T-helper 17 cell (primary cell): Measurements from ENCODE around the gene OVCH1. TPM values are rescaled to one million over a fixed set of nuclear protein-coding genes. Genes with fewer than 3 reads are reported as not detected.

Experiments used
- ATAC-seq: fragments of 150-1000 bp; cut with Tn5 transposase; 2 replicates; pipeline ENCODE4 v1.10.0; 2021; ENCODE audit warnings: mild to moderate bottlenecking, moderate library complexity
- DNase-seq, 3 donors: peaks; one replicate each; pipeline versions ENCODE4 v3.0.0 to v3.0.0-alpha.2; 2020 to 2021
- H3K9me3 ChIP-seq: one replicate; pipeline ENCODE4 v1.7.0; 2013; ENCODE audit warnings: low read length, mild to moderate bottlenecking; ENCODE audit not compliant: control insufficient read depth, poor library complexity, severe bottlenecking
- H3K27ac Mint-ChIP-seq: one replicate; pipeline ENCODE4 v1.8.0; 2022; ENCODE audit warnings: mild to moderate bottlenecking, moderate library complexity, mixed read lengths
- H3K27me3 Mint-ChIP-seq: one replicate; pipeline ENCODE4 v1.8.0; 2022; ENCODE audit warnings: mixed read lengths
- H3K36me3 Mint-ChIP-seq: one replicate; pipeline ENCODE4 v1.8.0; 2022; ENCODE audit warnings: low read depth, mixed read lengths
- H3K4me1 Mint-ChIP-seq: one replicate; pipeline ENCODE4 v1.8.0; 2022; ENCODE audit warnings: mild to moderate bottlenecking, mixed read lengths
- H3K4me3 Mint-ChIP-seq: one replicate; pipeline ENCODE4 v1.8.0; 2022; ENCODE audit warnings: mild to moderate bottlenecking, moderate library complexity, mixed read lengths
- total RNA-seq, 4 donors: library from RNA in 2 of 4; stranded (reverse) in 2 of 4; gene quantifications; one replicate each; pipeline ENCODE4 v1.2.3 and lab custom pipeline; 2022 to 2026

OVCH1 gene
- total RNA-seq, 2 donors from 2014 or later: not detected

DNA sequence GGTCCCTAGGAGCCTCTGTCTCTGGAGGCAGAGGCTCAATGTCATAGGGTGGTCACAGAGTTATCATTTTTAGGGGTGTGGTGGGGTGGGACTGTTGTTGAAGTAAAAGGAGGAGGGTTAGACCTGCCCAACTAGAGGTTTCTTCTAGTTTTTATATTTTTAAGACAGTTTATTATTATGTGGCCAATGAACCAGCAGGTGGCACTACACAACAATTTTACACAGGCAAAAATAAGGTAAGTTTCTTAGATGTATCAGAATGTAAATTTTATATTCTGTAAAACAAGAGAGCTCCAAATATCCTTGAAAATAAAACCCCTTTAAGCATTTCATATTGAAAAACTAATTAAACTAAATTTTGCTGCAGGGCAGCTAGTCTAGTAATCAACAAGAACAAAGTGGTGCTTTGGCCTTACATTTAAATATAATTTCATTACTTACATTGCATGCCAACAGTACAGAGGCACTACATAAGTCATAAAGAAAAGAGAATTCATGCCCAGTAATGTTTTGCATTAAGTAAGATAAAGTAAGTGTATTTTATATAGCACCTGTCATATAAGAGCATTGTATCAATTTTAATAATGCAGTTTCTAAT lies 22.2 kb upstream of the OVCH1 start:
- Mint-ChIP-seq H3K27ac (no peak overlapping the region), H3K36me3 (peaks cover 2% of the 10 kb centered on the region), H3K4me3 (no peak overlapping the region), H3K27me3 (peaks cover 11% of the 10 kb centered on the region), H3K4me1 (no peaks in the 10 kb centered on the region)
- ATAC-seq (peak; percentile 36), DNase-seq (no peak)
- no peaks in the 10 kb centered on the region for H3K9me3 ChIP-seq

DNA sequence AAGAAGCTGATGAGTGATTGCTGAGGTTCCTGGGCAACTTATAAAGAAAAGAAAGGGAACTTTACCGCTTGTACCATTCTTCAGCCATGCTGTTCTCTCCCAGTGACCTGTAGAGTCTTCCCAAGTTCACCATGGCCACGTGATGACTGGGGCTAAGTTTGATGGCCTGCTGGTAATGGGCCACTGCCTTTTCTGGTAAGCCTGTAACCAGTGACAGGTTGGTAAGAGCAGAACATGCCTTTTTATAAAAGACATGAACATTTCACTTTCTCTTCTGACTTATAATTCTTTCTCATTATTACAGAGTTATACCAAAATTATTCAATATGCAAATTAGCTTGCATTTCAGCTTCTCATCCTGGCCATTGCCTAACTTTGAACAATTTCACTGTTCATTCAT lies 20.9 kb upstream of the OVCH1 start:
- ATAC-seq: no peak
- Mint-ChIP-seq H3K27me3 (peaks cover 20% of the 10 kb centered on the region), H3K4me3 (no peak overlapping the region)

DNA sequence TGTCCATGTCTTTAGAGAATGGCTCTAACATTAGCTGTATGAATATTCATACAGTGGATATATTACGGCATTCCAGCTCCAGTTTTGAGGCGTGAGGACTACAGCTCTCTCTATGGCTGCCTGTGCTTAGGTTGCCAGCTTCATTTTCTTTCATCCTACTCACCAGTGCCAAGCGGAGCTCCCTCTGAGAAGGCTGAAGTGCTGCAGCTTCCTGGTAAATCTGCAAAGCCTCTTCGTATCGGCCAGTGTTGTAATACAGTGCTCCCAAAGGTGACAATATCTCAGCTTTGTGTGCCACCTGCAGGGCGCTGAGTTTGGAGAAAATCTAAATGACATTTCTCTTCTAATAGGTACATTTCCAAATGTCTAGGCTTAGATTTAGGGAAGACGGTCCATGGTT lies 19.8 kb upstream of the OVCH1 start:
- peaks cover 4% of the 10 kb centered on the region for H3K4me1 Mint-ChIP-seq
- H3K9me3 ChIP-seq: no peaks in the 10 kb centered on the region
- H3K36me3 Mint-ChIP-seq: peaks cover 2% of the 10 kb centered on the region
- ATAC-seq (no peak), DNase-seq (no peak)
- H3K4me3 Mint-ChIP-seq: no peak overlapping the region
- no peak overlapping the region for H3K27ac Mint-ChIP-seq
- H3K27me3 Mint-ChIP-seq: peaks cover 20% of the 10 kb centered on the region

More for the DNA sequence above, 20.9 kb upstream of the OVCH1 start:
- DNase-seq: no peak
- H3K27ac Mint-ChIP-seq: no peak overlapping the region
- H3K9me3 ChIP-seq: no peaks in the 10 kb centered on the region
- peaks cover 2% of the 10 kb centered on the region for H3K36me3 Mint-ChIP-seq
- peaks cover 4% of the 10 kb centered on the region for H3K4me1 Mint-ChIP-seq

DNA sequence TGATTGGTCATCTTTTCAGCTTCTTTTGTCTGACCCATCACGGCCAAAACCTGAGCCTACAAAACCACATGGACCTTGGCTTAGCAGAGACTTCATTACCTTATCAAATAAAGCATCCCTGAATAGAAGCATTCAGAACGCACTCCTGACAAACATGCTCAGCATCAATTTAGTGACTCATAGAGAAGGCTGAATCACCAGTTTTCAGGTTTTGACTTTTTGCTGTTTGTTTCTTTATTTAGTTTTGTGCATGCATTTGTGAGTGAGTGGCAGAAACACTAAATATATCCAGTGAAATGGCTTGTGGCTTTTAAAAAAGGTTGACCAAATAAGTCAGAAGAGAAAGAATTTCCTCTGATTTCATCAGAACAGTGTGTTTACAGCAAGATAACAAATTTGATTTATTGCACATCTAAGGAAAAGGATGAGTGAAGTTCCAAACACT lies 19.0 kb upstream of the OVCH1 start:
- no peak for DNase-seq
- H3K4me1 Mint-ChIP-seq: peaks cover 4% of the 10 kb centered on the region
- no peak overlapping the region for H3K4me3 Mint-ChIP-seq
- no peak for ATAC-seq
- peaks cover 21% of the 10 kb centered on the region for H3K27me3 Mint-ChIP-seq
- H3K27ac Mint-ChIP-seq: no peak overlapping the region
- peaks cover 2% of the 10 kb centered on the region for H3K36me3 Mint-ChIP-seq
- H3K9me3 ChIP-seq: no peaks in the 10 kb centered on the region

DNA sequence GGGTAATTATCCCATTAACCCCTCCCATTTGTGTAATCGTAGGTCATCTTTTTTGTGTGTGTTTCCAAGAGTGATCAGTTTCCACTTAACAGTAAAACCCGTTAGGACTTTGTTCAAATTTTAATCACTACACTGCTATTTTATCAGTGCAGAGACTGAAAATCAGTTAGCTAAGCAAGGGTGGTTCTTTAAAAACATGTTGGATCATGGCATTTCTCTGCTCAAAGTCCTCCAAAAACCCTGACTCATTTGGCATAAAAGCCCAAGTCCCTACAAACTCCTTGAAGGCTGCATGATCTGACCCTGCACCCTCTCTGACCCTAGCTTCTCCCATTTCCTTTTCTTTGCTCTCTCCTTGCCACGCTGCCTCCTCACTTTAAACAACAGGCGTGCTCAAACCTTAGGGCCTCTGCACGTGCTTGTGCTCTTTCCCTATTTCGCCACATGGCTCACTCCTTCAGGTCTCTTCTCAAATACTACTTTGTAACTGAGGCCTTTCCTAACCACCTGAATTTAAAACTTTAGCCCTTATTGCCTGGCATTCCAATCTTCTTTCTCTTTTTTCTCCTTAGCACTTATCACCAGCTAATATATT lies 13.2 kb upstream of the OVCH1 start:
- no peak for ATAC-seq
- Mint-ChIP-seq H3K27ac (no peak overlapping the region), H3K36me3 (peaks cover 2% of the 10 kb centered on the region), H3K27me3 (peaks cover 55% of the 10 kb centered on the region), H3K4me3 (no peak overlapping the region), H3K4me1 (peaks cover 4% of the 10 kb centered on the region)
- H3K9me3 ChIP-seq: no peaks in the 10 kb centered on the region
- no peak for DNase-seq

DNA sequence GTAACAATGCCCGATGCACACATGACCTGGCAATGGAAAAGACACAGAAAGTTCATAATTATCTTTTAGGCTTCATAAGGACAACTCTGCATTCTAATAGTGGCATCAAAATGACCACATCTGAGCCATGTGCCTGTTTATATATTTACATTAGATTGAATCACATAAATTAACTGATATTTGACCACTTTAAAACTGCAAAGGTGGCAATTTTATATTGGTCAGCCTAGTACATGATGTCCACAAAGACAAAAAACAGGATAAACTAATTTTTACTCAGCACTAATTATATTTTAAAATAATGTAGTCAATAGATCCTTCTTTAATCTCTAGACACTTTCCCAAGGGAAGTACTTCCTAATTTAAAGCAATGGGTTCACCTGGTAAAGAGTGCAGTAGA lies 12.0 kb upstream of the OVCH1 start:
- Mint-ChIP-seq H3K27ac (no peak overlapping the region), H3K27me3 (peaks cover 46% of the 10 kb centered on the region), H3K4me1 (peaks cover 4% of the 10 kb centered on the region), H3K36me3 (no peaks in the 10 kb centered on the region), H3K4me3 (no peak overlapping the region)
- DNase-seq: no peak
- no peak for ATAC-seq
- no peaks in the 10 kb centered on the region for H3K9me3 ChIP-seq

DNA sequence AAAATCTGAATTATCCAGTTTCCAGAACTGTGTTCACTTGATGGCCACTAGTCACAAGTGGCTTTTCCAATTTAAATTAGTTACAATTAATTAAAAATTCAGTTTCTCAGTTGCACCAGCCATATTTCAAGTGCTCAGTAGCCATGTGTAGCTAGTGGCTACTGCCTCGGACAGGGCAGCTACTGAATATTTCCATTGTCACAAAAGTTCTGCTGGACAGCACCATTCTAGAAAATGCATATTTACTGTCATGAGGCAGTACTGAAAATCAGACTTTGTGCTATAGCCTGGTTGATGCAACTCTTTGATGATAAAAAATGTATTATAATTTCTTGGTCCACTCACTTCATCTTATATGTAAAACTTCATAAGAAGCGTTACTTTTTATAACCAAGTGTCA lies 11.5 kb upstream of the OVCH1 start:
- ATAC-seq (no peak), DNase-seq (no peak)
- Mint-ChIP-seq H3K4me3 (no peak overlapping the region), H3K36me3 (no peaks in the 10 kb centered on the region), H3K27me3 (peaks cover 49% of the 10 kb centered on the region), H3K27ac (no peak overlapping the region), H3K4me1 (peaks cover 3% of the 10 kb centered on the region)
- no peaks in the 10 kb centered on the region for H3K9me3 ChIP-seq

DNA sequence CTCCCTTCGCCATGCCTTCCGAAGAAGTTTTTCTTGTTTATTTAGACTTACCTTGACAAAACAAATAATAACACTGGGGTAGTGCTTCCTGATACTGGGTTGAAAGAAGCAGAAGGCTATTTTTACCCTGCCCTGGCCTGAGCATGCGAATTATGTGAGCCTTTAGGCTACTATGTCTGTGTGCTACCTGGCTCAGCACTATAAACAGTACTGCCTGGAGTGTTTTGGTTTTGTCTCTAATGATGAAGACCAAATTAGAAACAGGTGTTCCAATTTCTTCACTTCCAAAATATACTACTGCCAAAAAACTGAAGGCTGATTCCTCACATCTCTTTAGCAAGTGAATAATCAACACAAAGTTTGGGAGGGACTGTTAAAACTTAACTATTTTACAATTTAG lies 7.6 kb upstream of the OVCH1 start:
- ATAC-seq (no peak), DNase-seq (no peak)
- Mint-ChIP-seq H3K36me3 (no peaks in the 10 kb centered on the region), H3K4me3 (no peak overlapping the region), H3K27ac (no peak overlapping the region), H3K4me1 (no peaks in the 10 kb centered on the region), H3K27me3 (peaks cover 42% of the 10 kb centered on the region)
- H3K9me3 ChIP-seq: no peaks in the 10 kb centered on the region

DNA sequence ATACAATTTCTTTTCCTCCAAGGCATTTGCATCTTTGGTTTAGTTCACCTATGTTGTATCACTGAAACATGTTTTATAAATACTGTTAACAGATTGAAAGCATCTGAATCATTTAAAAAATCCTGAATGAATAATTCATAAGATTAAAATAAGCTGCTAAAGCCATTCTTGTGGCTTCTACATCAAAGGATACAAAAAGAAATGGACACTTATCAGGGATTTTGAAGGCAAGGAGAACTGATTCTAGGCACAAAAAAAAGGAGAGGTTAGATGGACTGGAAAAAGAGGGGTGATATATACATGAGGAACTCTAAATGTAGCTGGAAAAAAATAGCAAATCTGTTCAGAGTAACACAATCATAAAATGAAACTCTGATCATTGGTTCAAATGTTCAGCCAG lies 5.8 kb upstream of the OVCH1 start:
- no peaks in the 10 kb centered on the region for H3K9me3 ChIP-seq
- Mint-ChIP-seq H3K27me3 (peaks cover 38% of the 10 kb centered on the region), H3K4me1 (no peaks in the 10 kb centered on the region), H3K4me3 (no peak overlapping the region), H3K27ac (no peak overlapping the region), H3K36me3 (no peaks in the 10 kb centered on the region)
- DNase-seq: no peak
- ATAC-seq: no peak

DNA sequence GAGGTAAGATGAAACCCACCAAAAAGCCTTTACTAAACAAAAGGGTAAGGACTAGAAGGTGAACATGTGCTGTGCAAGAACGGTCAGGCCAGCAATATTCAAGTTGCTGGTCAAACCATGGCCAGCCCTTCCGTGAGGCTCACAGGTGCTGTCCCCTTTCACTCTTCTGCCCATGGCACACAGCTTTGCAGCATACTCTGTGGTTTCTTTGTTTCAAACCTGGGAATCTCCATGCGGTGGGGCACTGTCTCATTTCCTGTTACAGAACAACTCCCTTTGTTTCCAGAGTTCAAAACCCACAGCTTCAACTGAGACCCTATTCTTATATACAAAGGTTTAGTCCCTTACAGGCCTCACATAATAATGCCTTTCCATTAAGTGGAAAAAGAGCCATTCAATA lies 1.7 kb upstream of the OVCH1 start:
- H3K36me3 Mint-ChIP-seq: no peaks in the 10 kb centered on the region
- H3K4me1 Mint-ChIP-seq: no peaks in the 10 kb centered on the region
- no peak overlapping the region for H3K27ac Mint-ChIP-seq
- no peaks in the 10 kb centered on the region for H3K9me3 ChIP-seq
- DNase-seq (no peak), ATAC-seq (no peak)
- H3K4me3 Mint-ChIP-seq: no peak overlapping the region
- peaks cover 31% of the 10 kb centered on the region for H3K27me3 Mint-ChIP-seq

DNA sequence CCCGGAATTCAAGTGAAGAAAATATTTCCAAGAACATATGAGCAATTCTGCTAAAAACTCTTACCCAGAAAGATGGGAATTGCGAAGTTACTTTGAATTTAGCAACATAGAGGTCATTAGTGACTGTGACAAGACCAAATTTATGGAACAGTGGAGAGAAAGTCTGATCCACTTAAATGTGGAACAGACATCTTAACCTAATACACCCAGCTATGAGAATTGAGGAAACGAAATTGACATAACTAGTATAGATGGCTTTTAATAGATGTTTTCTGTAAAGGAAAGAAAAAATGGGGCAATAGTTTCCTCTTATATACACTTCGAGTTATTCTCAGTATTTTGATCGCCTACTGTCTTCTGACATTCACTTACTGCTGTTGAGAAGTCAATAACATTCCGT lies 4.6 kb downstream of the OVCH1 start:
- no peaks in the 10 kb centered on the region for H3K36me3 Mint-ChIP-seq
- no peak overlapping the region for H3K4me3 Mint-ChIP-seq
- no peaks in the 10 kb centered on the region for H3K9me3 ChIP-seq
- H3K27me3 Mint-ChIP-seq: peaks cover 50% of the 10 kb centered on the region
- DNase-seq (no peak), ATAC-seq (no peak)
- H3K4me1 Mint-ChIP-seq: no peaks in the 10 kb centered on the region
- no peak overlapping the region for H3K27ac Mint-ChIP-seq

DNA sequence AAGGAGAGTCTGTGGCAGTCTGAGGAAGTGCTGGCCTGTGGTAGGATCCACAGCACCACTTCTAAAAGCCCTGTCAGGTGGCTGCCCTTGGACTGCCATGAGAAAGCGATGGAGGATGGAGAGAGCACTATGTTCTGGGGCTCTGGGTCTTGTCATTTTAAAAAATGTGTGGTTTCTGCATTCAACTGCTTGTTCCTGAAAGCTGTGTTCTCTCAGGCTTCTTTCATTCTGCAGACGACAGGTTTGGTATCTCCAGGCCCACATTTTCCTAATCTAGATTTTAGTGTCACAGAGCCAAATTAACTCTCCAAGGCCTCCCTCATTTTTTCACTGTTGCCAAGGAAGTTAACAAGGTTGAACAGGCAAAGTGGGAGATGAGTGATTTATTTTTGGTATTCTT lies 10.5 kb downstream of the OVCH1 start:
- Mint-ChIP-seq H3K36me3 (no peaks in the 10 kb centered on the region), H3K4me1 (no peaks in the 10 kb centered on the region), H3K27me3 (peaks cover 45% of the 10 kb centered on the region), H3K27ac (no peak overlapping the region), H3K4me3 (no peak overlapping the region)
- peaks cover 3% of the 10 kb centered on the region for H3K9me3 ChIP-seq
- no peak for DNase-seq
- no peak for ATAC-seq

DNA sequence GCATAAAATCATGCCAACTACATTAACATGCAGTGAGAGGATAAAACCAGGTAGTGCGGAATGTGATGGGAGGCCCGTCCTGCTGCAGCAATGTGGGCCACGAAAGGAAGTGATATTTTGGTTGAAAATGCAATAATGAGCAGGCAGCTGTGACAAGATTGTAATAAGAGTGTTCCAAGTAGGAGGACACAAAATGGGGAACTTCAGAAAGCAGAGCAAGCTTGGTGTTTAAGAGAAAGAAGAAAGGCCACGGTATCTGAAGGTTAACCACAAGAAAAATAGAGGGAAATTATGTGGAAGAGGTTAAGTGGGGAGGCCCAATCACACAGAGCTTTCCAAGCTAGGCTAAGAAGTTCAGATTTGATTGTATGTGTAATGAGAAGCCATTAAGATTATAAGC lies 34.3 kb downstream of the OVCH1 start:
- H3K27me3 Mint-ChIP-seq: peaks cover 20% of the 10 kb centered on the region
- no peaks in the 10 kb centered on the region for H3K9me3 ChIP-seq
- H3K27ac Mint-ChIP-seq: no peak overlapping the region
- no peak overlapping the region for H3K4me3 Mint-ChIP-seq
- no peaks in the 10 kb centered on the region for H3K36me3 Mint-ChIP-seq
- ATAC-seq (no peak), DNase-seq (no peak)
- H3K4me1 Mint-ChIP-seq: no peaks in the 10 kb centered on the region

DNA sequence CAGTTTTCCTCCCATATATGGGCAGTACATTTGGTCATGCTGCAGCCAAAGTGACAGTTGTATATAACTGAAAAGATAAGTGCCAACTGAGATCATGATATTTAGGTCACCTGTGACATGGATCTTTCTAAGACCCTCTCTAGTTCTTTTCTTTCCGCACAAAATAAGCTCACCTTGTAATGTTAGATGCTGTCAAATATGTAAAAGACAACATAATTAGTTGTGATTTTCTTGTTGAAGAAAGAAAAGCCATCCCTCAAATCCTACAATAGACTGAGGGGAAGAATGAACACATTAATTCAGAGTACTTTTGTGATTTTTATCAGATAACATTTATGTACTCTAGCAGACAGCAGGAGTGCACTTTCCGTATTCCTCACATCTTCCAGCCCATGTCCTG lies 37.4 kb downstream of the OVCH1 start:
- Mint-ChIP-seq H3K27ac (no peak overlapping the region), H3K4me1 (no peaks in the 10 kb centered on the region), H3K36me3 (no peaks in the 10 kb centered on the region), H3K27me3 (peaks cover 18% of the 10 kb centered on the region), H3K4me3 (no peak overlapping the region)
- ATAC-seq: no peak
- DNase-seq: no peak
- no peaks in the 10 kb centered on the region for H3K9me3 ChIP-seq
